Measurements from ENCODE around the gene EI24. TPM values are rescaled to one million over a fixed set of nuclear protein-coding genes. Genes with fewer than 3 reads are reported as not detected.

The EI24 gene
- polyA plus RNA-seq, 1 donor = 90.3 TPM

- H3K4me1 ChIP-seq (ENCODE audit: control insufficient read depth, insufficient read depth, low read length) = no peaks in the 10 kb centered on the region
- H3K27me3 ChIP-seq (ENCODE audit: control insufficient read depth, insufficient read depth, low read length) = no peaks in the 10 kb centered on the region
- no peak for DNase-seq
- WGBS (ENCODE audit: insufficient coverage, low lambda C conversion rate) = 30% methylated on average over 2 of the region's 9 CpGs
- H3K36me3 ChIP-seq (ENCODE audit: control insufficient read depth, insufficient read depth, low read length) = peaks cover 24% of the 10 kb centered on the region
- H3K9me3 ChIP-seq (ENCODE audit: control insufficient read depth, low read depth, low read length) = no peaks in the 10 kb centered on the region
- H3K4me3 ChIP-seq (ENCODE audit: low read length) = peak within 1 kb of the TSS; percentile 73
- peak within 1 kb of the TSS; percentile 98 for H3K27ac ChIP-seq (ENCODE audit: low read length)
Measured at GRCh38 chr11:125624756-125625213, 55.5 kb downstream of the EI24 start, which contains the start of gene CHEK1. TSS of gene CHEK1 (plus strand) at chr11:125625163. CDS start at chr11:125626769, 1,606 bp downstream.

GRCh38 chr11:125625225-125625629 is 56.0 kb downstream of the EI24 start:
- Histone ChIP-seq H3K27ac (ENCODE audit: low read length) (peak overlapping the region; percentile 98), H3K27me3 (ENCODE audit: control insufficient read depth, insufficient read depth, low read length) (no peaks in the 10 kb centered on the region), H3K9me3 (ENCODE audit: control insufficient read depth, low read depth, low read length) (no peaks in the 10 kb centered on the region), H3K4me3 (ENCODE audit: low read length) (peak overlapping the region; percentile 73), H3K4me1 (ENCODE audit: control insufficient read depth, insufficient read depth, low read length) (no peaks in the 10 kb centered on the region), H3K36me3 (ENCODE audit: control insufficient read depth, insufficient read depth, low read length) (peaks cover 21% of the 10 kb centered on the region)
- WGBS (ENCODE audit: insufficient coverage, low lambda C conversion rate) = no CpG with 5 or more reads among the region's 20 CpGs
- no peak for DNase-seq

- H3K36me3 ChIP-seq (ENCODE audit: control insufficient read depth, insufficient read depth, low read length) = peaks cover 16% of the 10 kb centered on the region
- peak overlapping the region; percentile 98 for H3K27ac ChIP-seq (ENCODE audit: low read length)
- H3K9me3 ChIP-seq (ENCODE audit: control insufficient read depth, low read depth, low read length) = no peaks in the 10 kb centered on the region
- WGBS (ENCODE audit: insufficient coverage, low lambda C conversion rate) = no CpG with 5 or more reads among the region's 51 CpGs
- H3K4me1 ChIP-seq (ENCODE audit: control insufficient read depth, insufficient read depth, low read length) = no peaks in the 10 kb centered on the region
- peak overlapping the region; percentile 73 for H3K4me3 ChIP-seq (ENCODE audit: low read length)
- DNase-seq = peak; percentile 90 to 96
- no peaks in the 10 kb centered on the region for H3K27me3 ChIP-seq (ENCODE audit: control insufficient read depth, insufficient read depth, low read length)
Measured at GRCh38 chr11:125625630-125626287, 56.5 kb downstream of the EI24 start.

GRCh38 chr11:125626288-125626950 is 57.1 kb downstream of the EI24 start:
- Histone ChIP-seq H3K27ac (ENCODE audit: low read length) (peak overlapping the region; percentile 98), H3K36me3 (ENCODE audit: control insufficient read depth, insufficient read depth, low read length) (peaks cover 9% of the 10 kb centered on the region), H3K9me3 (ENCODE audit: control insufficient read depth, low read depth, low read length) (no peaks in the 10 kb centered on the region), H3K4me3 (ENCODE audit: low read length) (peak overlapping the region; percentile 73), H3K4me1 (ENCODE audit: control insufficient read depth, insufficient read depth, low read length) (no peaks in the 10 kb centered on the region), H3K27me3 (ENCODE audit: control insufficient read depth, insufficient read depth, low read length) (no peaks in the 10 kb centered on the region)
- no CpG with 5 or more reads among the region's 18 CpGs for WGBS (ENCODE audit: insufficient coverage, low lambda C conversion rate)
- peak; percentile 23 to 73 for DNase-seq

GRCh38 chr11:125627236-125627910 is 58.1 kb downstream of the EI24 start:
- Histone ChIP-seq H3K27ac (ENCODE audit: low read length) (peak overlapping the region; percentile 98), H3K9me3 (ENCODE audit: control insufficient read depth, low read depth, low read length) (no peaks in the 10 kb centered on the region), H3K27me3 (ENCODE audit: control insufficient read depth, insufficient read depth, low read length) (no peaks in the 10 kb centered on the region), H3K4me1 (ENCODE audit: control insufficient read depth, insufficient read depth, low read length) (no peaks in the 10 kb centered on the region), H3K4me3 (ENCODE audit: low read length) (peak overlapping the region; percentile 73), H3K36me3 (ENCODE audit: control insufficient read depth, insufficient read depth, low read length) (peaks cover 5% of the 10 kb centered on the region)
- DNase-seq = peak in 1 of 2 donors; percentile 28
- 69% methylated on average over 5 of the region's 7 CpGs for WGBS (ENCODE audit: insufficient coverage, low lambda C conversion rate)

Other genes starting within 250 kb of the EI24 start
- gene FEZ1, start 73.2 kb upstream of the EI24 start, polyA plus RNA-seq = 13.2 TPM
- gene STT3A, start 23.4 kb downstream of the EI24 start, polyA plus RNA-seq = 183 TPM
- gene CHEK1, start 55.7 kb downstream of the EI24 start, polyA plus RNA-seq = 21.5 TPM
- 0.27 TPM for gene ACRV1, start 111.4 kb downstream of the EI24 start, polyA plus RNA-seq
- not detected for gene PATE1, start 176.8 kb downstream of the EI24 start, polyA plus RNA-seq
- gene PATE2, start 209.4 kb downstream of the EI24 start, polyA plus RNA-seq = 0.07 TPM
- not detected for gene PATE3, start 218.7 kb downstream of the EI24 start, polyA plus RNA-seq

Measured in large intestine (tissue), 3 donors.